GM23248 (cell line): ENCODE results near the gene PDGFD.

Experiments used
- EZH2 ChIP-seq: fragments of 200-600 bp; sonication (generic); IDR thresholded peaks from 2 replicates; pipeline ENCODE4 v1.6.1; 2018; ENCODE audit warnings: antibody characterized with exemption, mild to moderate bottlenecking; ENCODE audit not compliant: insufficient read depth, poor library complexity, severe bottlenecking
- EZH2phosphoT487 ChIP-seq: fragments of 200-600 bp; sonication (generic); IDR thresholded peaks from 2 replicates; pipeline ENCODE4 v1.6.1; 2018; ENCODE audit warnings: antibody characterized with exemption, moderate library complexity, mild to moderate bottlenecking, low read depth; ENCODE audit not compliant: insufficient read depth

GRCh38 chr11:103949781-103950180 lies 214.2 kb downstream of the PDGFD start:
- TF ChIP-seq EZH2phosphoT487: no peak
- no peak for TF ChIP-seq EZH2
